Superior temporal gyrus (tissue), 1 donor: ENCODE data around the gene SV2A.
"Not testable (repeated sequence)": the region's sequence is repeated elsewhere in the genome, so short reads cannot be mapped to it uniquely, and the experiment has no call there.

Experiments used
- DNase-seq: peaks from one replicate; pipeline ENCODE4 v3.0.0-alpha.2; 2016; ENCODE audit errors: extremely low spot score

SV2A gene

GRCh38 chr1:149886396-149887195 lies 31.0 kb downstream of the SV2A start:
- DNase-seq: peak; percentile 100

GRCh38 chr1:149886121-149886395 lies 31.6 kb downstream of the SV2A start:
- not testable (repeated sequence) for DNase-seq

- peak; percentile 86 for DNase-seq
These were observed 32.1 kb downstream of the SV2A start for GRCh38 chr1:149885339-149886120.

- DNase-seq: peak; percentile 36
These were observed 33.0 kb downstream of the SV2A start for GRCh38 chr1:149884433-149885338.

GRCh38 chr1:149883598-149884247 lies 33.9 kb downstream of the SV2A start:
- no peak for DNase-seq

- no peak for DNase-seq
These were observed 35.8 kb downstream of the SV2A start for GRCh38 chr1:149881876-149882275.

GRCh38 chr1:149879556-149879955 lies 38.1 kb downstream of the SV2A start:
- DNase-seq: no peak

GRCh38 chr1:149877211-149877946 lies 40.3 kb downstream of the SV2A start:
- no peak for DNase-seq

- not testable (repeated sequence) for DNase-seq
These were observed 44.6 kb downstream of the SV2A start for GRCh38 chr1:149873060-149873459.

- not testable (repeated sequence) for DNase-seq
These were observed 50.8 kb downstream of the SV2A start for GRCh38 chr1:149866887-149867286.

- DNase-seq: not testable (repeated sequence)
These were observed 56.1 kb downstream of the SV2A start for GRCh38 chr1:149861497-149862054.

- not testable (repeated sequence) for DNase-seq
These were observed 56.8 kb downstream of the SV2A start for GRCh38 chr1:149860684-149861496.

- not testable (repeated sequence) for DNase-seq
These were observed 57.4 kb downstream of the SV2A start for GRCh38 chr1:149860271-149860670.
